BE2C (cell line): Measurements from ENCODE around the gene ASB8. TPM values are rescaled to one million over a fixed set of nuclear protein-coding genes. Genes with fewer than 3 reads are reported as not detected.
A peak's percentile ranks its signal among the peaks of the same experiment; 100 is the strongest.

ENCODE experiments used
- DNase-seq: peaks from one replicate; pipeline ENCODE4 v3.0.0-alpha.2; 2020
- H3K27me3 ChIP-seq: fragments of 250-450 bp; sonication (Bioruptor Pico); 2 replicates; pipeline ENCODE4 v1.5.1; 2020; ENCODE audit warnings: mild to moderate bottlenecking
- H3K36me3 ChIP-seq: fragments of 250-450 bp; sonication (Bioruptor Pico); 2 replicates; pipeline ENCODE4 v1.5.1; 2020; ENCODE audit warnings: mild to moderate bottlenecking
- H3K4me1 ChIP-seq: fragments of 250-450 bp; sonication (Bioruptor Pico); 2 replicates; pipeline ENCODE4 v1.5.1; 2020
- H3K4me3 ChIP-seq: 2 replicates; pipeline ENCODE4 v1.5.1; 2011; ENCODE audit warnings: low read depth, low read length
- H3K9me3 ChIP-seq: fragments of 250-450 bp; sonication (Bioruptor Pico); 2 replicates; pipeline ENCODE4 v1.5.1; 2020
- CTCF ChIP-seq: IDR thresholded peaks from 2 replicates; pipeline ENCODE4 v1.5.1; 2012; ENCODE audit warnings: mild to moderate bottlenecking, low read depth, low read length
- polyA plus RNA-seq: library from polyadenylated mRNA; unstranded; fragments of >200 nt; gene quantifications from one replicate; pipeline ENCODE4 v1.2.1, GENCODE V29; 2012; ENCODE audit warnings: low read depth, missing spikeins; ENCODE audit not compliant: insufficient read length, insufficient read depth

Gene ASB8
- 43.2 TPM for polyA plus RNA-seq

- Histone ChIP-seq H3K4me3 (peak within 1 kb of the TSS; percentile 93), H3K9me3 (no peaks in the 10 kb centered on the region), H3K36me3 (no peaks in the 10 kb centered on the region; the same call in 1 of the 2 replicates), H3K27me3 (no peaks in the 10 kb centered on the region), H3K4me1 (no peaks in the 10 kb centered on the region)
- peak; percentile 51 for TF ChIP-seq CTCF
- peak; percentile 98 for DNase-seq
Measured at GRCh38 chr12:48157018-48157888, at the start of gene ASB8. TSS of gene ASB8 (minus strand) at chr12:48157515. CDS start at chr12:48153496, 4,019 bp downstream.

GRCh38 chr12:48203192-48203591 is 45.9 kb upstream of the ASB8 start, which contains the start of gene OR10AD1:
TSS of gene OR10AD1 (minus strand) at chr12:48203292. CDS start at chr12:48203292, 0 bp downstream.
- Histone ChIP-seq H3K36me3 (no peaks in the 10 kb centered on the region), H3K4me1 (peaks cover 3% of the 10 kb centered on the region; the same call in 1 of the 2 replicates), H3K9me3 (no peaks in the 10 kb centered on the region), H3K4me3 (no peak within 1 kb of the TSS), H3K27me3 (peaks cover 15% of the 10 kb centered on the region)
- no peak for TF ChIP-seq CTCF
- DNase-seq: no peak

GRCh38 chr12:48202766-48203165 is 45.5 kb upstream of the ASB8 start:
- Histone ChIP-seq H3K4me1 (peaks cover 3% of the 10 kb centered on the region; the same call in 1 of the 2 replicates), H3K9me3 (no peaks in the 10 kb centered on the region), H3K27me3 (peaks cover 15% of the 10 kb centered on the region), H3K36me3 (no peaks in the 10 kb centered on the region), H3K4me3 (no peak overlapping the region)
- no peak for DNase-seq
- no peak for TF ChIP-seq CTCF

- Histone ChIP-seq H3K4me3 (no peak overlapping the region), H3K36me3 (no peaks in the 10 kb centered on the region), H3K9me3 (no peaks in the 10 kb centered on the region), H3K4me1 (peaks cover 7% of the 10 kb centered on the region), H3K27me3 (peaks cover 15% of the 10 kb centered on the region)
- DNase-seq: no peak
- no peak for TF ChIP-seq CTCF
Measured at GRCh38 chr12:48201516-48201915, 44.2 kb upstream of the ASB8 start.

- TF ChIP-seq CTCF: no peak
- Histone ChIP-seq H3K4me1 (peaks cover 7% of the 10 kb centered on the region), H3K4me3 (no peak overlapping the region), H3K9me3 (no peaks in the 10 kb centered on the region), H3K27me3 (peaks cover 15% of the 10 kb centered on the region), H3K36me3 (no peaks in the 10 kb centered on the region)
- DNase-seq: no peak
Measured at GRCh38 chr12:48201091-48201490, 43.8 kb upstream of the ASB8 start.

GRCh38 chr12:48199774-48200221 is 42.5 kb upstream of the ASB8 start:
- Histone ChIP-seq H3K36me3 (no peaks in the 10 kb centered on the region), H3K4me1 (peaks cover 7% of the 10 kb centered on the region), H3K4me3 (no peak overlapping the region), H3K9me3 (no peaks in the 10 kb centered on the region), H3K27me3 (peaks cover 15% of the 10 kb centered on the region)
- no peak for TF ChIP-seq CTCF
- DNase-seq: no peak
